Measurements from ENCODE around the gene CIART.

The CIART gene

DNA sequence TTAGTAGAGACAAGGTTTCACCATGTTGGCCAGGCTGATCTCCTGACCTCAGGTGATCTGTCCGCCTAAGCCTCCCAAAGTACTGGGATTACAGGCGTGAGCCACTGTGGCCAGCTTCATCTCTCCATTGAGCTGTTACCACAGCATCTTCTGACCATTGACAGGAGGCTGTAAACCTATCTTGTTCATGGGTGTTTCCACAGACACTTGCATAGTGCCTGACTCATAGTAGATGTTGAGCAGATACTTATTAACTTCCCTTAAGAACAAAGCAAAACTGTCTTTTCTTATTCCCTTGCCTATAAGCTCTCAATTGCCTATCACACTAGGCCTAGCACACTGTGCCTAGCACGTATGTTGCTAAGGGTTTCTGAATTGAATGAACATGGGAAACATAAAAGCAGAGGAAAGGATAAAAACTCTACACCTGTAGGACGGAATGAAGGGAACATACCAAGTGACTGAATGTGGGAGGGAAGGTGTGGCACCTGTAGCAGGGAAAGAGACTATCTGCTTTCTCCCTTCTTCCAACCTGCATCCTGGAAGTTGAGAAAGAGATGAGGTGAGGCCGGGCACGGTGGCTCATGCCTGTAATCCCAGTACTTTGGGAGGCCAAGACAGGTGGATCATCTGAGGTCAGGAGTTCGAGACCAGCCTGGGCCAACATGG is 10.9 kb upstream of the CIART start:
- Histone ChIP-seq H3K9me3 (ENCODE audit: insufficient read depth, low read depth, low read length) (no peaks in the 10 kb centered on the region), H3K27me3 (ENCODE audit: insufficient read depth, low read length) (no peaks in the 10 kb centered on the region), H3K4ac (ENCODE audit: low read depth, low read length) (no peak overlapping the region), H3K14ac (ENCODE audit: low read length) (no peak overlapping the region), H2AK5ac (ENCODE audit: low read length) (no peak overlapping the region), H4K91ac (ENCODE audit: low read depth, low read length) (no peak overlapping the region), H3K18ac (ENCODE audit: low read length) (no peak overlapping the region), H2AFZ (ENCODE audit: insufficient read depth, low read length, poor library complexity) (no peak overlapping the region), H2BK120ac (ENCODE audit: insufficient read depth, low read length, poor library complexity) (no peak overlapping the region), H3K79me2 (ENCODE audit: control insufficient read depth, insufficient read depth, low read length, poor library complexity) (peaks cover 10% of the 10 kb centered on the region), H3K36me3 (ENCODE audit: control insufficient read depth in 1 of 2, insufficient read depth in 2 of 2, low read length in 2 of 2) (peaks cover 4 to 9% of the 10 kb centered on the region in 2 experiments), H3K27ac (ENCODE audit: low read depth, low read length) (no peak overlapping the region), H3K4me3 (ENCODE audit: low read depth, low read length) (no peak overlapping the region), H3K4me2 (ENCODE audit: low read length) (no peak overlapping the region), H4K12ac (ENCODE audit: low read depth, low read length) (no peak overlapping the region), H3K79me1 (ENCODE audit: low read length) (peaks cover 5% of the 10 kb centered on the region), H4K8ac (ENCODE audit: low read depth, low read length) (no peak overlapping the region), H2BK12ac (ENCODE audit: low read length) (no peak overlapping the region), H3K9ac (ENCODE audit: low read length) (no peak overlapping the region), H3K23ac (ENCODE audit: low read length) (no peak overlapping the region), H3K4me1 (ENCODE audit: control insufficient read depth in 1 of 2, insufficient read depth in 2 of 2, low read length in 2 of 2) (peaks cover 5 to 6% of the 10 kb centered on the region in 2 experiments), H2BK5ac (ENCODE audit: low read depth, low read length, poor library complexity) (no peak overlapping the region)
- DNase-seq: no peak
- no CpG with 5 or more reads among the region's 7 CpGs for WGBS (ENCODE audit: extremely low coverage, insufficient coverage, insufficient read length)

DNA sequence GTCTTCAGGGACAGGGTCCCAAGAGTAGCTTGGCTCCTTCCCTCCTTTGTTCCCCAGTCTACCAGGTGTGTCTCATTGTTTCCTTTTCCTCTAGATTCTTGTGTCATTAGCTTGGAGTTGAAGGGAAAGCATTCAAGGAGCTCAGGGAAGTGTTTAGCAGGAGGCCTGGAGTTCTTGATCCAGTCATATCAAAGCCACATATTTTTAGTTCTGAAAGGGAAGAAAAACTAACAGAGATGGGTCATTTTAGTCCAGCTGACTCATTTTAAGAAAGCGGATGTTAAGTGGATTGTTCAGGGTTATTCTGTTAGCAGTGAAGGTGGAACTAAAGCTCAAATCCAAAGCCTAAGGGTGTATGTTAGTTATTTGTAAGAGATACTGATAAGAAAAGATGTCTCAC is 9.0 kb upstream of the CIART start:
- no peak overlapping the region for H2BK12ac ChIP-seq (ENCODE audit: low read length)
- no peak overlapping the region for H3K4ac ChIP-seq (ENCODE audit: low read depth, low read length)
- H3K36me3 ChIP-seq (ENCODE audit: control insufficient read depth in 1 of 2, insufficient read depth in 2 of 2, low read length in 2 of 2): no peaks in the 10 kb centered on the region
- no peak overlapping the region for H3K27ac ChIP-seq (ENCODE audit: low read depth, low read length)
- H3K79me2 ChIP-seq (ENCODE audit: control insufficient read depth, insufficient read depth, low read length, poor library complexity): peaks cover 5% of the 10 kb centered on the region
- H3K79me1 ChIP-seq (ENCODE audit: low read length): peaks cover 5% of the 10 kb centered on the region
- no peaks in the 10 kb centered on the region for H3K9me3 ChIP-seq (ENCODE audit: insufficient read depth, low read depth, low read length)
- no peak overlapping the region for H4K91ac ChIP-seq (ENCODE audit: low read depth, low read length)
- H3K4me2 ChIP-seq (ENCODE audit: low read length): no peak overlapping the region
- no peaks in the 10 kb centered on the region for H3K27me3 ChIP-seq (ENCODE audit: insufficient read depth, low read length)
- H3K4me3 ChIP-seq (ENCODE audit: low read depth, low read length): no peak overlapping the region
- no peak overlapping the region for H3K18ac ChIP-seq (ENCODE audit: low read length)
- no peak overlapping the region for H2BK120ac ChIP-seq (ENCODE audit: insufficient read depth, low read length, poor library complexity)
- no peak overlapping the region for H3K14ac ChIP-seq (ENCODE audit: low read length)
- no peaks in the 10 kb centered on the region for H3K4me1 ChIP-seq (ENCODE audit: control insufficient read depth in 1 of 2, insufficient read depth in 2 of 2, low read length in 2 of 2)
- no peak overlapping the region for H4K12ac ChIP-seq (ENCODE audit: low read depth, low read length)
- no peak overlapping the region for H3K9ac ChIP-seq (ENCODE audit: low read length)
- H3K23ac ChIP-seq (ENCODE audit: low read length): no peak overlapping the region
- no peak overlapping the region for H2AK5ac ChIP-seq (ENCODE audit: low read length)
- H4K8ac ChIP-seq (ENCODE audit: low read depth, low read length): no peak overlapping the region
- H2BK5ac ChIP-seq (ENCODE audit: low read depth, low read length, poor library complexity): no peak overlapping the region
- no peak for DNase-seq
- no peak overlapping the region for H2AFZ ChIP-seq (ENCODE audit: insufficient read depth, low read length, poor library complexity)
- WGBS (ENCODE audit: extremely low coverage, insufficient coverage, insufficient read length): no CpG with 5 or more reads among the region's 1 CpG

DNA sequence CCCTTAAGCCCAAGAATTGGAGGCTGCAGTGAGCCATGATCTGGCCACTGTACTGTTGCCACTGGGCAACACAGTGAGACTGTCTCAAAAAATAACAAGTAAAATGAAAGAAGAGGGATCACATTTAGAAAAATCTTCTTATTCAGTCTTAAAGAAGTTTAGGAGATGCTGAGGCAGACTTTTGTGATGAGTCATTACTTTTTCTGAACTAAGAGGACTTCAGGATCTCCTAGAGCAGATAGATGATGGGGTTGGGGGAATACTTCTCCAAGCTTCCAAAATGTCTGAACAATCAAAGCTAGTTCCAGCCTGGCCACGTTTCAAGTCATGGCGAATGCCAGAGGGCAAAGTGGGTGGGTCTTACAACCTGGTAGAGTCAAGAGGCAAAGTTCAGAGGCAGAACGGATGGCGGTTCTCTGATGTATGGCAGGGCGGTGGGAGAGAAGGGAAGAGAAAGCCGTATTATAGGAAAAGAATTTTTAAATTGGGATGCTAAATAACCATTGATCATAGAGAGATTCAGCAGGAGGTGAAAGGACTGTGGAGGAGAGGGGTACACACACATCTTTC is 2.1 kb upstream of the CIART start:
- Histone ChIP-seq H2BK12ac (ENCODE audit: low read length) (no peak overlapping the region), H3K79me1 (ENCODE audit: low read length) (no peaks in the 10 kb centered on the region), H3K4me3 (ENCODE audit: low read depth, low read length) (no peak overlapping the region), H3K9ac (ENCODE audit: low read length) (no peak overlapping the region), H2BK120ac (ENCODE audit: insufficient read depth, low read length, poor library complexity) (no peak overlapping the region), H2AK5ac (ENCODE audit: low read length) (no peak overlapping the region), H3K23ac (ENCODE audit: low read length) (no peak overlapping the region), H3K79me2 (ENCODE audit: control insufficient read depth, insufficient read depth, low read length, poor library complexity) (no peaks in the 10 kb centered on the region), H3K27me3 (ENCODE audit: insufficient read depth, low read length) (peaks cover 17% of the 10 kb centered on the region), H4K8ac (ENCODE audit: low read depth, low read length) (no peak overlapping the region), H3K27ac (ENCODE audit: low read depth, low read length) (no peak overlapping the region), H4K12ac (ENCODE audit: low read depth, low read length) (no peak overlapping the region), H3K9me3 (ENCODE audit: insufficient read depth, low read depth, low read length) (peaks cover 11% of the 10 kb centered on the region), H2BK5ac (ENCODE audit: low read depth, low read length, poor library complexity) (no peak overlapping the region), H3K18ac (ENCODE audit: low read length) (no peak overlapping the region), H2AFZ (ENCODE audit: insufficient read depth, low read length, poor library complexity) (no peak overlapping the region), H3K4me2 (ENCODE audit: low read length) (no peak overlapping the region), H3K4me1 (ENCODE audit: control insufficient read depth in 1 of 2, insufficient read depth in 2 of 2, low read length in 2 of 2) (peaks cover 7 to 16% of the 10 kb centered on the region in 2 experiments), H3K14ac (ENCODE audit: low read length) (no peak overlapping the region), H4K91ac (ENCODE audit: low read depth, low read length) (no peak overlapping the region), H3K36me3 (ENCODE audit: control insufficient read depth in 1 of 2, insufficient read depth in 2 of 2, low read length in 2 of 2) (no peaks in the 10 kb centered on the region), H3K4ac (ENCODE audit: low read depth, low read length) (no peak overlapping the region)
- no peak for DNase-seq
- WGBS (ENCODE audit: extremely low coverage, insufficient coverage, insufficient read length): no CpG with 5 or more reads among the region's 6 CpGs

DNA sequence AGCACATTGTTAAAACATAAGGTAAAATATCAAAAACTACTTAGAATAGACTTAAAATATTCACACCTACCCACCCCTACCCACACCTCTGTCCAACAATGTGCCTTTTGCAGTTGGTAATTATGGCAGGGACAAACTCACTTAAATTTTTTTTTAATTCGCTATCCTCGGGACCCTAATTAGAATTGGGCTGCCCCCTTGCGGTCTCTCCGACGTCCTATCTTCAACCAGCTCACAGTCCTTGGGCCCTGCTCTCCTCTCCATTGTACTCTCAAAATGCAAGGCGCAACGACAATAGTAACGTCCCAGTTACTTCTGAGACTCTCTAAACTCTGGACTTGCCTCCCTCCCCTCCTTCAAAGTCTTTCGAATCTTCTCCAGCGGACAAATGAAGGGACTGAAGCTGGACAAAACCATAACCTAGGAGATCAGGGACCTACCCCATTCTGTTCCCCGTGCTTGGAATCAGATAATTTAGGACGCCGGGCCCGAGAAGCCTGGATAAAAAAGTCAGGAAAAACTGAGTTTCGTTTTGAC is 1.1 kb upstream of the CIART start:
- no peak overlapping the region for H3K14ac ChIP-seq (ENCODE audit: low read length)
- peak; percentile 21 to 49 for DNase-seq
- no peak overlapping the region for H3K9ac ChIP-seq (ENCODE audit: low read length)
- peaks cover 11% of the 10 kb centered on the region for H3K9me3 ChIP-seq (ENCODE audit: insufficient read depth, low read depth, low read length)
- H3K36me3 ChIP-seq (ENCODE audit: control insufficient read depth in 1 of 2, insufficient read depth in 2 of 2, low read length in 2 of 2): no peaks in the 10 kb centered on the region
- no CpG with 5 or more reads among the region's 15 CpGs for WGBS (ENCODE audit: extremely low coverage, insufficient coverage, insufficient read length)
- peaks cover 7 to 16% of the 10 kb centered on the region in 2 experiments for H3K4me1 ChIP-seq (ENCODE audit: control insufficient read depth in 1 of 2, insufficient read depth in 2 of 2, low read length in 2 of 2)
- H4K91ac ChIP-seq (ENCODE audit: low read depth, low read length): no peak overlapping the region
- peak overlapping the region; percentile 19 for H2AFZ ChIP-seq (ENCODE audit: insufficient read depth, low read length, poor library complexity)
- H2BK120ac ChIP-seq (ENCODE audit: insufficient read depth, low read length, poor library complexity): no peak overlapping the region
- no peak overlapping the region for H2BK5ac ChIP-seq (ENCODE audit: low read depth, low read length, poor library complexity)
- H4K12ac ChIP-seq (ENCODE audit: low read depth, low read length): no peak overlapping the region
- peak overlapping the region; percentile 55 for H4K8ac ChIP-seq (ENCODE audit: low read depth, low read length)
- peaks cover 17% of the 10 kb centered on the region for H3K27me3 ChIP-seq (ENCODE audit: insufficient read depth, low read length)
- H3K4me3 ChIP-seq (ENCODE audit: low read depth, low read length): no peak overlapping the region
- H3K4me2 ChIP-seq (ENCODE audit: low read length): peak overlapping the region; percentile 54
- H3K18ac ChIP-seq (ENCODE audit: low read length): no peak overlapping the region
- no peak overlapping the region for H3K4ac ChIP-seq (ENCODE audit: low read depth, low read length)
- H2AK5ac ChIP-seq (ENCODE audit: low read length): no peak overlapping the region
- H3K23ac ChIP-seq (ENCODE audit: low read length): no peak overlapping the region
- peak overlapping the region; percentile 24 for H2BK12ac ChIP-seq (ENCODE audit: low read length)
- no peaks in the 10 kb centered on the region for H3K79me2 ChIP-seq (ENCODE audit: control insufficient read depth, insufficient read depth, low read length, poor library complexity)
- no peaks in the 10 kb centered on the region for H3K79me1 ChIP-seq (ENCODE audit: low read length)
- no peak overlapping the region for H3K27ac ChIP-seq (ENCODE audit: low read depth, low read length)
